UCSD-AML1 (cell line): ENCODE results near the gene COA6.
A peak's percentile ranks its signal among the peaks of the same experiment; 100 is the strongest.
"Not testable (repeated sequence)": the region's sequence is repeated elsewhere in the genome, so short reads cannot be mapped to it uniquely, and the experiment has no call there.

Experiments used
- DNase-seq: peaks from one replicate; lab custom pipeline; 2025; ENCODE audit not compliant: unreplicated experiment; lab: John Stamatoyannopoulos, UW

Gene COA6, protein sequence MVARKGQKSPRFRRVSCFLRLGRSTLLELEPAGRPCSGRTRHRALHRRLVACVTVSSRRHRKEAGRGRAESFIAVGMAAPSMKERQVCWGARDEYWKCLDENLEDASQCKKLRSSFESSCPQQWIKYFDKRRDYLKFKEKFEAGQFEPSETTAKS

DNA sequence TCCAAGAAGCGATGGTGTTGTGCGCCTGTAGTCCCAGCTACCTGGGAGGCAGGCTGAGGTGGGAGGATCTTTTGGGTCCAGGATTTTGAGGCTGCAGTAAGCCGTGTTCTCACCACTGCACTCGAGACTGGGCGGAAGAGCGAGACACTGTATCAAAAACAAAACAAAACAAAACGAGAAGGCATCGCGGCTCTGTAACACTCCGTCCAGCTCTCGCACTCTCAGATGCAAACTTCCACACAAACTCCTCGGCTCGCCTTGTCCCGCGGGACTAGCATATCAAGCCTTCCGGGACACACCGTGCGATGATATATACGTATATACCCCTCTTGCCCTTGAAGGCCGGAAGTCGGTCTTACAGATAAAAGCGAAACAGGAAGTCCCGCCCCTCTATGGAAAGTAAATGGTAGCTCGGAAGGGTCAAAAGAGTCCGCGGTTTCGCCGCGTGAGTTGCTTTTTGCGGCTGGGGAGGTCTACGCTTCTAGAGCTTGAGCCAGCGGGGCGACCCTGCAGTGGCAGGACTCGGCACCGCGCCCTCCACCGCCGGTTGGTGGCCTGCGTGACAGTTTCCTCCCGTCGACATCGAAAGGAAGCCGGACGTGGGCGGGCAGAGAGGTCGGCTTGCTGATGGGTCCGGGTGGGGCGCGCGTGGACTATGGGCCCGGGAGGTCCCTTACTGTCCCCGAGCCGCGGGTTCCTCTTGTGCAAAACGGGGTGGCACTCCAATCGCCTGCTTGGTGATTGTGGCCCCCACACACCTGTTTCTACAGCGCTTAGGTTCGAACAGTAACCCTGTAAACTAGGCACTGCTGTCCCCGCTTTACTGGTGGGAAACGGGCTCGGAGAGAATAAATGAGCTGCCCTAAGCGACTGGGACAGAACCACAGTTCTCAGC, at the start of gene COA6:
Gene COA6, plus strand, starts transcription at position 393 of the 895 bp plus-strand sequence. Its CDS starts 11 bp downstream, at position 404.
- DNase-seq = peak; percentile 95

DNA sequence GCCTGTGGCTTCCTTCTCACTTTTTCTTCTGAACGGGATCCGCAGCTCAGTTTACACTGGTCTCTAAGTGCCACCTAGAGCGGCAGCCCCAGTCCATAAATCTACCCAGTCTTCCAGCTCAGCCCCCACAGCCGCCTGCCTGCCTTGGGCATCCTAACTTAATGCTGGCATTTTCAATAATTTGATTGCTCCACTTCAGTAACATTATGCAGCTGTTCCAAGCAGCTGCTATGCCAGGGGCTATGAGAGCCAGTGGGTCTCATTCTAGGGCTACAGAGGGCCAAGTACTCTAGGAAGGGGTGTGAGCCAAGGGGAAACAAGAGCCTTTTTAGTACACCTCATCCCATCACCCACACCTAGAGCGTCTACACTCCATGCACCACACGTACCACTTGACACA, 48.4 kb upstream of the COA6 start:
- no peak for DNase-seq

DNA sequence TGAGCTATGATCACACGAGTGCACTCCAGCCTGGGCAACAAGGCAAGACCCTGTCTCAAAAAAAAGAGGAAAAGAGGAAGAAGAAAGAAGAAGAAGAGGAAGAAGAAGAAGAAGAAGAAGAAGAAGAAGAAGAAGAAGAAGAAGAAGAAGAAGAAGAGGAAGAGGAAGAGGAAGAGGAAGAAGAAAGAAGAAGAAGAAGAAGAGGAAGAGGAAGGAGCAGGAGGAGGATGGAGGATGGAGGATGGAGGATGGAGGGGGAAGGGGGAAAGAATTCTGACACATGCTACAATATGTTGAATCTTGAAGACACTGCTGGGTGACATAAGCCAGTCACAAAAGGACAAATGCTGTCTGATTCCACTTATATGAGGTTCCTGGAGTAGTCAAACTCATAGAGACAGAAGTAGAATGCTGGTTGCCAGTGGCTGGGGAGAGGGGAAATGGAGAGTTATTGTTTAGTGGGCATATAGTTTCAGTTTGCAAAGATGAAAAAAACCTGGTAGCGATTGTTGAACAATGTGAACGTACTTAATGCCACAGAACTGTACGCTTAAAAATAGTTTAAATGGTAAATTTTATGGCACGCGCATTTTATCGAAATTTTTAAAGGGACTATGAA, 47.3 kb upstream of the COA6 start:
- DNase-seq = no peak

DNA sequence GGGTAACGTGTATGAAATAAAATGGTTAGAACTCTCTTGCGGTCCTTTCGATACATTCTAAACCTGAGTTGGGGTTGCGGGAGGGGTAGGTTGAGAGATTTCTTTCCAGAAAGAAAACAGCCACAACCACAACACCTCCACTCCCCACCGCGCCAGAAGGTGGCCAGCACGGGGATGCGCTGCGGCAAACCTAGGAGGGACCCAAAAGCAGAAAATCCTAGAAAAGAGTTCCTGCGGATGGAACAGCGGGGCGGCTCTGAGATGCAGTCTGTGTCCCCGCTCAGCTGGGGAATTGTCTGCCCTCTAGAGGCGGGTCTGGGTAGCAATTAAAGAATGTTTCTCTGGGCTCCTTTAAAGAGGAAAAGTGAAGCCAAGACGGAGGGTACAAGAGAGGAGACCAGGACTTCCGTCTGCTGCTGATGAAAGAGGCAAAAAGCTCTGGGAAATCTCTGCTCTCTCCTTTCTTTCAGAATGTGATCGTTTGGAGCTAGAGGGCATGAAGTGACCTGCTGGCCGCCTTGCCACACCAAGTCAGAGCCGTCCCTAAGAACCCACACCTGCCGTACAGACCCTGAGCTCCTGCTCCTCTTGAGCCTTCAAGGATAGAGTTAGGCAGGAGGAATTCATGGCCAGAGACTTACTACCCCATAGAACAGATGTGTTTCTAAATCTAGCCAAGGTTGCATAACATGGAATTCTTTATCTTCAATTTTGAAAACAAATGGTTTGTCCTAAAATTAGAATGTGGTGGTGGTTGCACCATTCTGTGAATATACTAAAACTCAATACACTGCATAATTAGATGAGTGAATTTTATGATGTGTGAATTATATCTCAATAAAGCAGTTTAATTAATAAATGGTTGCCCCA, 46.5 kb upstream of the COA6 start:
- DNase-seq = peak; percentile 23

DNA sequence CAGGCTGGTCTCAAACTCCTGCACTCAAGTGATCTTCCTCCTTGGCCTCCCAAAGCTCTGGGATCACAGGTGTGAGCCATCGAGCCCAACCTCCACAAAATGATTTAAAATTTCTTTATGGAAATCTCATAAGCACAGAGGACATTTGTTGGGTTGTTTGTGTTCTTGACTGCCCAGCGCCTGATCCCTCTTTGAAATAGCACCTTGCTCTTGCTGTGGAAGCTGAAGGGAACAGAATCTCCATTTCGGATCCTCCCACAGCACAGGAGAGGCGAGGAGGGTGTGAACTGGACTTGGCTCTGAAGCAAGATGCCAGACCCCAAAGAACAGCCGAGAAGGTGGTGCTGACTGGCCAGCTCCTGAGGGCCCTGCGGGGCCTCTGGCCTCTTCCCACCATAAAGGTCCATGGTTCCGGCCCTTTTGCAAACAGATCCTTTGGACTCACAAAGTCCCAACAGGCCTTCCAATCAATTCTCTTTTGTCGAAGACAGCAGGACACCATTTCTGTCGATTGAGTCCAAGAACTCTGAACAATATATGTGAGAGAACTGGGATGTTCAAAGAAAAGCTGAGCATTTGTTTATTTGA, 45.6 kb upstream of the COA6 start:
- no peak for DNase-seq

DNA sequence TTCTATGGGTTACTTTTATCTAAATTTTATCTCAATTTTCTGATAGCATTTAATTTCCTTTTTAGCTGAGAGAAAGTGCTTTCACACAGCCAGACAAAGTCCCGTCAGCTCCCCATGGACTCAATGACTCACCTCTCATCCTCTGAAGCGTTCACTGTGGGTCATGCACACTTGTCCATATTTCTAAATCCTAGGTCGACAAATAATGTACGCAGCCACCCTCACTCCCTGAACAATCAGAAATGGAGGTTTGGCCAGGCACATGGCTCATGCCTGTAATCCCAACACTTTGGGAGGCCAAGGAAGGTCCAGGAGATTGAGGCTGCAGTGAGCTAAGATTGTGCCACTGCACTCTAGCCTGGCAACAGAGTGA, 42.4 kb upstream of the COA6 start:
- DNase-seq = no peak

DNA sequence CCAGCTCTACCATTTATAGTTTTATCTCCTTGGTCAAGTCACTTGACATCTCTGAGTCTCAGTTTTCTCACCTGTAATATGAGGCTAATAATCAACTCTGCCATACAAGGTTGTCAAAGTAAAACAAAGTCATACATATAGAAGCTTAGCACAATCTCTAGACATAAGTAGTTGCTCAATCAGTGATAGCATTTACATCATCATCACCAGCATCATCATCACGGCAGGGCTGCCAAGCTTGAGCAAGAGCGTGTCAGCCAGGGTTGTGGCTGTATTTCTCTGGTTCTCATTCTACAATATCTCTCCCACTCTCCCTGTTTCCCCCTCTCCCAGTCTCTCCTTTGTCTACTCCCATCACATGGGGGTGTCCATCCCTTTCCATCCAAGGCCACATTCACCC, 41.7 kb upstream of the COA6 start:
- DNase-seq = no peak

DNA sequence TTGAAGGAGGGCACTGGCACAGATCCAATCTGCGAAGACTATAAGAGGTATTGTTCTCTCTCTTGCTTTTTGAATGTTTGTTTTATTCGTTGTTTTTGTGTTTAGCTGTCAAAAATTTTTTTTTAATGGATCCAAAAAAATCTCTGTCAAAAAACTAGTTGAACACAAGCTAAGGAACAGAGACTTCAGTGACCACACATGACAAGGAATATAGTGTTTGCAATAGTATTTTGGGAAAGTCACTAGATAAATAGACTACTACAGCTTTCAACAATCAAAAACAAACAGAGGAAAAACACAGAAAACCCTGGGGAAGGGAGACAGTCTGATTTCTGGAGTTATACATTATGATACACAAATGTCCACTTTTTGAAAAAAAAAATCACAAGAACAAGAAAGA, 36.9 kb upstream of the COA6 start:
- no peak for DNase-seq

DNA sequence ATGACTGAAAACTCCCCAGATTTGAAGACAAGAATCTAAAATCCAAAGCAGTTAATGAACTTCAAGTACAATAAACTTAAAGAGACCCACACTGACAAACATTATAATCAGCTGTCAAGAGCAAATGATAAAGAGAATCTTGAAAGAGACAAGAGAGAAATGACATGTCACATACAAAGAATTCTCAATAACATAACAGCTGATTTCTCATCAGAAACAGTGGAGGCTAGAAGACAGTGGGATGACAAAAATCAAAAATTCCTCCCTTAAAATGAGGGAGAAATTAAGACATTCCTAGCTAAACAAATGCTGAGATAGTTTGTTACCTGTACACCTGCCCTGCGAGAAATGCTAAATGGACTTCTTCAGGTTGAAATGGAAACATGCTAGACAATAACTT, 36.0 kb upstream of the COA6 start:
- no peak for DNase-seq

DNA sequence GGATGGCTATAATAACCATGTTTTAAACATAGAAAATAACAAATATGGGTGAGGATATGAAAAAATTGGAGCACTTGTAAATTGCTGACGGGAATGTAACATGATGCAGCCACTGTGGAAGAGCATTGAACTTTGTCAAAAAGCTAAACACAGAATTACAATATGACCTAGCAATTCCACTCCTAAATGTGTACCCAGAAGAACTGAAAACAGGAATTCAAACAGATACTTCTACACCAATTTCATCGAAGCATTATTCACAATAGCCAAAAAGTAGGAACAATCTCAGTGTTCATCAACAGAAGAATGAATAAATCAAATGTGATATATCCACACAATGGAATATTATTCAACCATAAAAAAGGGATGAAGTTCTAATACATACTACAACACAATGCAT, 32.7 kb upstream of the COA6 start:
- no peak for DNase-seq

DNA sequence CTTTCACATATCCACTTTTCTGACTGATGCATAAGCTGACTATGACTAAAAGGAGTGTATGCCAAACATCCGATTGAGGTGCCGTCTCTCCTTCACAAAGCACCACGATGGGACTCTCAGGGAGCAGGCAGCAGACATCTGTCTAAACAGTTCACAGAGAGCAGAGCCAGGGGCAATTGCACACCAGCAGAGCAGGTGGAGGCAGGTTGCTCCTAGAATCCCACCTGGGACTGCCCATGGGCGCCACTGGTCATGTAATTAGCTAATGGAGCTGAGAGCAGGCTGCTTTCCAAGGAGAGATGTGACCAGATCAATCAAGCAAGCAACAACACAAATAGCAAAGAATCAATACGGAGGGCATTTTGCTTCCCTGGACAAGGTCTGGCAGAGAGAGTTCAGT, 30.5 kb upstream of the COA6 start:
- DNase-seq = no peak

GRCh38 chr1:234345237-234345636, 28.0 kb upstream of the COA6 start:
- no peak for DNase-seq

DNA sequence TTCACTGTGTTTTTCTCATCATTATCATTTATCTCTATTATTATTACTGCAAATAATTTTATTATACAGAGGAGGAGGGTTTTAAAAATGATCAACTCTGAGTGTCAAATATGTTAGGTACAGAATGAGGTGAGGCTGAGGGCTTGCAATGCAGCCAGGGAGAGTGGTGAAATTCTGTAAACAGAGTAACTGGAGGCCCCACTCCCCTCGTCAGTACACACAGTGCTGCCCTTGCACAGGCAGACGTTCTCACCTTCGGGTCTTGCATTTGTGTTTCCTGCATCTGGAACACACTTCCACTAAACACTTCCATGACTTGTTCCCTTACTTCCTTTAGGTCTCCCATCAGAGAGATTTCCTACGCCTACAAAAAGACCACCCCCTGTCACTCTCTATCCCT, 24.3 kb upstream of the COA6 start:
- no peak for DNase-seq

GRCh38 chr1:234355782-234356510, 17.3 kb upstream of the COA6 start:
- no peak for DNase-seq

DNA sequence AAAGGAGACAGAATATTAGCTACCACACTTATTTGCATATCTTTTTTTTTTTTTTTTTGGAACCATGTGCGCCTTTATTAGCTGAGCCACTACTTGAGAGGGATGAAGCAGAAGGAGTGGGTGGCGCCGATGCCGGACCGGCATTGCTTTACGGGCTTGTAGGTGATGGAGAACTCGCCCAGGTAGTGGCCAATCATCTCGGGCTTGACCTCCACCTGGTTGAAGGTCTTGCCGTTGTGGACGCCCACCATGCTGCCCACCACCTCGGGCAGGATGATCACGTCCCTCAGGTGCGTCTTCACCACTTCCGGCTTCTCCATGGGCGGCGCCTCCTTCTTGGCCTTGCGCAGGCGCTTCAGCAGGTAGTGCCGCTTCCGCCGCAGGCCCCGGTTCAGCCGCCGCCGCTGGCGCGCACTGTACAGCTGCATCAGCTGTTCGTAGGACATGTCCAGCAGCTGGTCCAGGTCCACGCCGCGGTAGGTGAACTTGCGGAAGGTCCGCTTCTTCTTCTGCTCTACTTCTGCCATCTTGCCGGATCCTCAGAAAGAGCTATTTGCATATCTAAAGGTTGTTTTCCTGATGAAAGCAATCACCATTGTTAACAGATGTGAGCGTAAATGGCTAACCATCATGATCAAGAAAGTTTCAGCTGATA, 16.5 kb upstream of the COA6 start:
- not testable (repeated sequence) for DNase-seq

- DNase-seq = no peak
These were observed 15.4 kb upstream of the COA6 start for GRCh38 chr1:234357831-234358230.

DNA sequence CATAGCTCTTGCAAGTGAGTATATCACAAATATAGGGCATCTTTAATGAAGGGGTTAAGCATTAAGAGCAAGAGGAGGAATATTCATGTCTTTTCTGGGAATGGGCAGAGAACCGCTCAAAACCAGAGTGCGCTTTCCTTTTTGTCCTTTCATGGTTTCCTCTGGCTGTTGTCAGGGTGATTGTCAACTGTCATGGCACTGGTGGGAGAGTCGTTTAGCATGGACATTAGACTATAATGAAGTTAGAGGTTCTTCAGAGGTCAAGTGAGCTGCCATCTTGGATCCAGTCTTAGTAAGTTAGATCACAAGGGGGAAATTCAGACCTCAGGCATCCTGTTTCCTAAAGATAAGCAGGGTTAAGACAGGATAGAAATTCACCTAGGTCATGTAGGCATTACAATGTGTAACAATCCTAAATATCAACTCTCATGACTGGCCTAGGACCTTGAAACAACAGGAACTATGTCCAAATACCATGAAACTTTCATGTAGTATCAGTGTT, 12.1 kb upstream of the COA6 start:
- no peak for DNase-seq

GRCh38 chr1:234362558-234362957, 10.7 kb upstream of the COA6 start:
- no peak for DNase-seq

- DNase-seq = no peak
These were observed 4.8 kb upstream of the COA6 start for GRCh38 chr1:234368320-234369032.
